ENCODE results near the gene FREY1.

FREY1 gene

DNA sequence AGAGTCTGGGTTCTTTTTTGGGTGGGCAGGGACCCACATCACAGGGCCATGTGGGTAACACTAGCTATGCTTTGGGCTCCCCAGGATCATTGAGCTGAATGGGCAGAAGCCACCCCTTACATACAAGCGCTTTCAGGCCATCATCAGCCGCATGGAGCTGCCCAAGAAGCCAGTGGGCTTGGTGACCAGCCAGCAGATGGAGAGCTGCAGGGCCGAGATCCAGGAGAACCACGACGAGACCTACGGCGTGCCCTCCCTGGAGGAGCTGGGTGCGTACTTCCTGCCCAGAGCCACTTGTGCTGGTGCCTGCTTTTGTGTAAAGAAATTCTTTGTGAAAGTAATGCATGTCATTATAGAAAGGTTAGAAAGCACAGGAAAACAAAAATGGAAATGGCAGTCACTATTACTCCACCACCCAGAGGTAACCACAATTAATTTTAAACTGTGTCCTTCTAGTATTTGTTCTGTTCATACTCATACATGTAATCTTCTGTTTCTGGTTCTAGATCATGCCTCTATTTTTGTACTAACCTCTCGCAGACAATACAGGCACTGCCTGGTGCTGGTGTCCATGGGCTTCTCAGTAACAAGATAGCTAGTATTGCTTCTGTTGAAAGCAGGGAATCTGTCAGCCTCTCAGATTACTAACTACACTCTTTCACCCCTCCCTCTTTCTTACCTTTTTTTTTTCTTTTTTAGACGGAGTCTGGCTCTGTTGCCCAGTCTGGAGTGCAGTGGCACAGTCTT is 46.1 kb downstream of the FREY1 start:
- DNase-seq = no peak

DNA sequence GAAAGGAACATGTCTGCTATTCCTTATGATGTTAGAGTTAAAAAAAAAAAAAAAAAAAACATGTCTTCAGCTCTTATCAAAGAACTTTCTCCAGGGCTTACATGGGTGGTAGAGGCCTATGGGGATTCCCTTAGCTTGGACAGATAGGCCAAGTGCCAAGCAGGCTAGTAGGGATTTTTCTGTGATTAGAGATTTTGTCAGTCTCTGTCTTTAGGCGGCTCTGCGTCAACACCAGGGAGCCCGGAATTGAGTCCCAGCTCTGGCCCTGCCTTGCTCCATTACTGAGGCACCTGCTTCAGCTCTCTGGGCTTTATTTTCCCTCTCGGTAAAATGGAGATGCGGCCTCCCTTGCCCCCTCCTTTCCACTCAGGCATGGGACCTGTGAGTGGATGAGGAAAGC is 46.7 kb downstream of the FREY1 start:
- no peak for DNase-seq

DNA sequence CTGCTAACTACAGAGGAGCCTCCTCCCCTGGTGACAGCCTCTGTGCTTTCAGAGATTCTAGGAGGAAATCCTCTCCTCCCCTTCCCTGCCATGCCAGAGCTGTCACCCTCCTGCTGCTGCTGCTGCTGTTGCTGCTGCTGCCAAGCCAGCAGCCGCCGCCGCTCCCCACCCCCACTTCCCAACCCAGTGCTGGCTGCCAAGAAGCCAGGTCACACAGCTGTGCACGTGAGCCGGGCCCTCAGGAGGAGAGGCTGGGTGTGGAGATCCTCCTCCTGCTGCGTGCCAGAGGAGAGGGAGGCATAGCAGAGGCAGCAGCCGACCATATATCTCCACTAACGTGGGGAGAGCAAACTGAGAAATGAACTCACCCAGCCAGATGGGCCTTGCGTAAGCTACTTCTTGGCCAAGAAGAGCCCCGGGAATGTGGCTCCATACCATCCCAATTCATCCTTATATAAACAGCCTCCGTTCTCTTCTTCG is 47.4 kb downstream of the FREY1 start:
- DNase-seq = no peak

DNA sequence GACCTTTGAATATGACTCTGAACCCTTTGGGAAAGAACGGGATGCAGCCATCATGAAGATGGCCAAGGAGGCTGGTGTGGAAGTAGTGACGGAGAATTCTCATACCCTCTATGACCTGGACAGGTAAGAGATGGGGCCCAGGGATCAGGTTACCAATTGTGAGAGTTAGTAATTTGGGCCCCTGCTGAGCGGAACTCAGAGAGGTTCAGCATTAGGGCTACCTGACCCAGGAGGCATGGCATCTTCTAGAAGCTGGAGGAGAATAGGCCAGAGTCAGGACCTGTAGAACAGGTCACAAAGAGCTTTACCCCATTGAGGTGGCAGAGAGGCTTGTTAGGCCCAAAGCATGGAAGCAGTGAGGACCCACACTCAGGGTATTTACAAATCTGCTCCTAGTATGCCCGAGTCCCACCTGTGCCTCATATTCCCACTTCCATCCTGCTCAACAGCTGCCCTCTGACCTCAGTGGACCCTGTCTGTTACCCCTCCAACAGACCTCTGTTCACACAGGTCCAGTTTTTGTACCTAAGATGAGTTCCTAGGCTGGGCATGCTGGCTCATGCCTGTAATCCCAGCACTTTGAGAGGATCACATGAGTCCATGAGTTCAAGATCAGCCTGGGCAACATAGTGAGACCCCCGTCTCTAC is 48.2 kb downstream of the FREY1 start:
- DNase-seq = no peak

DNA sequence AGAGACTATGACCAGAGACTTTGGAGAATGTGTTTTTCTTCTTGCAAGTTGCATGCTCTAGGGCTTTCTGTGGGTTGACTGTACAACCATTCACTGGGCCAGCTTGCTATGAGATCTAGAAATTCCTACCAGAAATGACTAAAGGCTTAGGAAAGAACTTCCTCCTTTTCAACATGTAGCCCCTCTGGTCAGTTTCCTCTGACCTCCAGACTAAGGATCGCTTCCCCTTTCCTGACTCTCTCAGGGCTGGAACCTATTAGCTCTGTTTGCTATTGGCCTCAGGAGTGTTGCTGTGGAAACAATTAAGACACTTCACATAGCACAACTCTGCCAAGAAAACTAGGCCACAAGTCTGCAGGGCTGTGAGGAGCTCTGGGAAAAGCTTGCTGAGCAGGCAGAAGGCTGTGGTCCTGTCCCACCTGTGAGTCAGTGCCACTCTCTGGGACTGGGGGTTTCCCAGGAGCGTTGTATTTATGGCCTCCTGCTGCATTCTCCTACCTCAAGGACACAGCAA is 49.1 kb downstream of the FREY1 start:
- no peak for DNase-seq
